ELF-1 (cell line): ENCODE results near the gene GSX2.

Source experiments
- DNase-seq: peaks from one replicate; pipeline ENCODE4 v3.0.0-alpha.2; 2016; ENCODE audit warnings: low read depth, low spot score

GSX2 gene

GRCh38 chr4:54077812-54078211 is 22.2 kb upstream of the GSX2 start:
- no peak for DNase-seq

GRCh38 chr4:54082168-54082567 is 17.8 kb upstream of the GSX2 start:
- no peak for DNase-seq

DNA sequence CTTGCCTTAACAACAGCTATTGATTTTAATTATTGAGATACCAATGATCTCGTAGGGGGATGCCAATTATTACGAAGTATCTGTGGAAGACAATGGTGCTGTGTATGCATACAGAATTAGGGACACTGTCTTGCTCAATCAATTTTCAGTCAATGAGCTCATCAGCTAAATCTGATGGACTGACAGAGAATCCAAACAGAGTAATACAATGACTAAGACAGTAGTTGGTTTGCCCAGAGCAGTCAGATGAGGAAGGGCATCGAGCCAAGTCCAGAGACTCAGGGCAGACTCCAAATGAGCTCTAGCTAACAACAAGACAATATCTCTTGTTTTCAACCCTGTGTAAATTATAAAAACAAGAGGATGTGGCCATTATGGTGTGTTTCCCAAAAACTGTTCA is 14.7 kb upstream of the GSX2 start:
- no peak for DNase-seq

GRCh38 chr4:54089875-54090274 is 10.1 kb upstream of the GSX2 start:
- no peak for DNase-seq

DNA sequence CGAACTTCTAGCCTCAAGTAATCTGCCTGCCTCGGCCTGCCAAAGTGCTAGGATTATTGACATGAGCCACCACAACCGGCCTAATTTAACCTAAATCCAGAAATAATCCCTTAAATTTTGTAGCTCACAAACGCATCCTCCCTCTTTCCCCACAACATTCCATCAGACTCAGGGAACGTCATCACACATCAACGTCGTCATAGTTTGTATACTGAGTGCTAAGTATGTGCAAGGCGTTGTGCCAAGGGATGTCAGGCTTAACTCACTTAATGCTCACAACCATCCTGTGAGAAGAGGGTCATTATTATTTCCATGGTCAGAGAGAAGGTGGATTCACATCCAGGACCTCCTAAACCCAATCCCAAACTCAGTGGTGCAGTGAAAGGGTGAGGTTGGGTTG is 9.6 kb upstream of the GSX2 start:
- DNase-seq = no peak

GRCh38 chr4:54090804-54091623 is 8.9 kb upstream of the GSX2 start:
- DNase-seq = no peak

DNA sequence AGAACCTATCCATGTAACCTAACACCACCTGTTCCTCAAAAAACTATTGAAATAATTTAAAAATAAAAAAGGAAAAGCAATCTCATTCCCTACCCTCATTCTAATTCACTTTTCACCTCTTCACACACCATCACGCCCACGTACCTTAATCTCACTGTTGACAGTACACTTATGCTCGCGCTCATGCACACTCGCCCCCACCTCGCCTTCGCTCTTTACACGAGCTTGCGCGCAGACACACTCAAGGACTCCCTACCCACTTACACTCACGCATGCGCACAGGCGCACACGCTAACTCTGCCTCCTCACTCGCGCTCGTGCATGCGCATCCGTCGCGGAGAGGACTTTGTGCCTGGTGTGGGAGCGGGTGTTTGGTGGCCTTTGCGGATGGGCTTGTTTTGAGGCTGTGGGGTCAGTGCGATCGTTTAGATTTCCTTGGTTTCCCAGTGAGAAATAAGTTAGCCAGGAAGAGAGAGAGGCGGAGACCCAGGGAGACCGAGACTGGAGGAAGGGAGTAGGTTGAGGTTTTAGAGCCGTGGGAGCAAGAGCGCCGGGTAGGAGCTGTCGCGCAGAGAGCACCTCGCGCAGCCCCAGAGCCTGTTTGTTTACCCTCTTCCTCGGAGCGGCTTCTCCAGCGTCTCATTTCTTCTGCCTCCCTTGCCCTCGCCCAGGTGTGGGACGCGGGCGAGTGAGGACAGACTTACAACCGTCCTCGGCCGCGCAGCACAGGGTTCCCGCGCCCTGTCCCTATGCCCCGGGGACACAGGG is 8.1 kb upstream of the GSX2 start:
- DNase-seq = peak; percentile 67

DNA sequence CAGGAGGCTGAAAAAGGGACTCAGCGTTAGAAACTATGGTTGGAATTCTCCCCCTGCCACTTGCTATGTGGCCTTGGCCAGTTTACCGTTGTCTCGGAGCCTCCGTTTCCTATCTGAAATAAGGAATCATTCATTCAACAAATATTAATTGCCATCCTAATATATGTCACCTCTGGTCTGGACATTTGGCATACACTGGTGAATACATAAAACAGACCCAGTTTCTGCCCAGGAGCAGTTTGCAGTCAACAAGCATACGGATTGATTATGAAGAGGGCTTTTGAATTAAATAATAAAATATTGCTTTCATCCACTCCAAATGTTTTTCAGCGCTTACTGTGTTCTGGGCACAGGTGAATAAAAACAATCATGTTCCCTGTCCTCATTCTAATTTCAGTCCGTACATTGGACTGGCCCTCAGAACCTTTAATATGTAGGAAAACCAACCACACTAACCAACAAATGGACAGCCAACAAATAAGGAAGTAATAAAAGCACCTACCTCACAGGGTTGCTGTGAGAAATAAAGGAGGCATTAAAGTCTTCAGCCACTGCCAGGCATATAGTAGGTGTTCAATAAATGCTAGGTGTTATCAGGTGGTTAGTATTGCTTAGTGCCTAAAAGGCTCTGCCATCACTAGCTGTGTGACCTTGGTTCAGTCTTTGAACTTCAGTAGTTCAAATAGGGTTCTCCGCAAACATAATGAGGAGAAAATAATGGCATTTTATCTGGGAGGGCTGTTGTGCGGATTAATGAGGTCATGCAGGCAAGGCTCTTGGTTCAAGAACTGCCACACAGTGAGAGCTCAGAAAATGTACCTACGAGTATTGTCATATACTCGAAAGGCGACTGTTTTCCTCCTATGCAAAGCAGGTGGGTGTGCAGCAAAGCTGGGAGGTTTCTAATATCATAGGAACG is 7.3 kb upstream of the GSX2 start:
- DNase-seq = no peak

DNA sequence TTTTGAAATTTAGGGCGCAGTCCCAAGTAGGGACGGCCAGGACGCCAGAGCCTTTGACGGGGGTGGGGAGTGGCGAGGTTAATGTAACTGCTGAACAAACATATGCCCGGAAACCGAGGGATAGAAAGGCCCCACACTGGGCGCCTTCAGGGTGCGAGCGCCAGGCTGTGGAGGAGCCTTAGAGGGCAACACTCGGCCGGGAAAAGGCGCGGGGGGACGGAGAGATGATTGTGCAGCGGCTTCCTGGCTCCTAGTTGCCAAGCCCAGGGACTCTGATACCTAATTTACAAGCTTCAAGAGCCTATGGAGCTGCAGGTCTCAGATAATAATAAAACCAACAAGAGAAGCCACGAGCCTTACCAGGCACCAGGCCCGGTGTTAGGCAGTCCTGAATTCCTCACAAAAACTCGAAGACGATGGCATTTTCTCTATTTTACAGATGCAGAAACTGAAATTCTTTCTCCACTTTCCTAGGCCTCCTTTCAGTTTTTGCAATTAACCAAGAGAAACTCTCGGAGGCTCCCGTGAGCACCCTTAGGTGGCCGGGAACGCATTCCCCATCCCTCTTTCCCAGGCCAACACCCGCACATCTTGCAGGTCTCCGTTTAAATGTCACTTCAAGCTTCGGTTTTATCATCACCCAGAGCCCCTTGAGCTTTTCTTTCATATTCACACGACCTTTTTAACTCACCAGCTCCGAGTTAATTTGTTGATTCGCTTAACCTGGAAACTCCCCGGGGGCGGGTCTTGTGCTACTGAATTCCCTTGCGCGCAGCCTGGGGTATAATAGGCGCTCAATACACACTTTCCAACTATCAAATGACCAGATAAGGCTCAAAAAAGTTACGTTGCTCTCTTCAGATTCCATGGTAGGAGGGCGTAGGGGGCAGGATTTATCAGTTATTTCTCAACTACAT is 6.4 kb upstream of the GSX2 start:
- peak; percentile 54 for DNase-seq

GRCh38 chr4:54094451-54094850 is 5.5 kb upstream of the GSX2 start:
- DNase-seq = no peak

GRCh38 chr4:54095110-54095825 is 4.7 kb upstream of the GSX2 start:
- no peak for DNase-seq

DNA sequence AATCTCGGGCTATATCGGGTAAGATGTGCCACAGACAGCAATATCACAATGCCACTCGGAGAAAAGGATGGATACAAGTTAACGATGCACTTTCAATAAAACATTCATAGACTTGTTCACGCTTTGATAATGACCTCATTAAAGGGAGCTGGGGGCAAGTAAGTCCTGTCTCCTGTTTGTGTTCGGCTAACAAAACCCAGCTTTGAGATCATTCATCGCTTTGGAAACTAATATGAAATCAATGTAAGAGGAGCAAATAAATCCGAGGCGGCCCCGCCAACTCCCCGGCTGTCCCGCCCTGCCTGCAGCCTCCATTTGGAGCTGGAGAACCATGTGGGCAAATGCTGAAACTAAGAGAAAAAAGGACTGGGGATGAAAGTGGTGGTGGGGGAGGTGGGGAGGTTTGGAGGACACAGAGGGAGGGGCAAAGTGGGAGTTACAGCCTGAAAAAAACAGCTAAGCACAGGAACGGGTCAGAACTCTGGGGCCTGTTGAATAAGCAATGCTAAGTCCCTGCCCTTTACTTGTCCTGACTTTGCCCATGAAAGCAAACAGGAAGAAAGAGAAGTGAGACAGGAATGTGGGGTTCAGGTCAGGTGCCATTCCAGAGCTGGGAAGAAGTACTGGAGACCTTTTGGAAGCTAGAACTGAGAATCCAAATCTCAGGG is 3.5 kb upstream of the GSX2 start:
- no peak for DNase-seq

DNA sequence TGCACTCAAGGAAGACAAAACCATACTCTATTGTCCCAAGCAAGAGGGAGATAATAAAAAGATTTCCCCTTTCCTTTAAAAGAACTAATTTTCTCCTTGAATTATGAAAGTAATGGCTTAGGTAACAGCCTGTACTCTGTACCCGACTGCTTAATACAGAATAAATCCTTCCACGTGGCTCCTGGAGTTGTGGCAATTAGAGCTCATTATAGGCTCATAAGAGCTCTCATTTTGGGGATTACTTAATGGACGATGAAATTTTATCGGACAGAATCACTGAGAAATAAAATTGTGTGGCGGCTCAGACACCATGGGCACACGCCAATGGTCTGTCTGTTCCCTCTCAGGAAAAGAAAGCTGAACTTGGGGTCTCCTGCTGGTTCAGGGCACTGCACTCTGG is 2.8 kb upstream of the GSX2 start:
- no peak for DNase-seq

DNA sequence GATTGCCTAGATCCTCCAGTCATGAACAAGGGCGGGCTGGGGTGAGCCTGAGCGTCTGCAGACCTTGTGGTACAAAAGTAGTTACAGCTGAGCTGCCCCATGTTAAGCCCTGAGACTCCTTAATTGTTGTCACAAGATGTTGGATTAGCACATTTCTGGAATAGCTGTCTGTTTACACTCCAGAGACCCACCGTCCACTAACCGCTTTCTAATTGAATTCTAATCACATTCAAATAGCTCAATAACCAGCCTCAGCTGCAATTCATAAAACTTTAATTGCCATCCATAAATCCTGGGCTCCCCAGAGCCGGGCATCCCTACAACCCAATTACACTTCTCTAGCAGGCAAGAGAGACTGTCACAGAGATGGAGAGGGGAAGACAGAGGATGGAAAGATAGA is 1.6 kb upstream of the GSX2 start:
- no peak for DNase-seq

DNA sequence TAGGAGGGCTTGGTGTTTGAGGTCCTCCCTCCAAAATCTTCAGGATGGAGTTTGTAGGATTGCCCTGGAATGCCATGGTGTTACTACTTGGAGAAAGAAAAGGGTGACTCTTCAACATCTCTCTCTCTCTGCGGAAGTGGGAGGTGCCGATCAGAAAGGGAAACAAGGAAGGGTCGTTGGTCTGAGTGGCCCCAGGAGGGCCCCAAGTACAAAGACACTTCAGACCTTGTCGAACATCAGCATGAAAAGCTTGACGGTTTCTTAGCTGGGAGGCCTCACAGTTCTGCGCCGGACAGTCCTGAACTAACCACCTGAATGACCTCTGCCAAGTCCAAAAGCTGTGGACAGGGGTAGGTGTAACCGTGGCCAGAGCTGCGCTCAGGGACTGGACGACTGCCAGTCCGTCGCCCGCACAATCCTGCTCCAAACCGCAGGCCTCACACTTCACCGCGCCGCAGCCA is 646 bp upstream of the GSX2 start:
- no peak for DNase-seq

GRCh38 chr4:54100595-54101189 is 729 bp downstream of the GSX2 start:
- DNase-seq = no peak

GRCh38 chr4:54101190-54102041 is 1.5 kb downstream of the GSX2 start:
- no peak for DNase-seq

- DNase-seq = no peak
Measured at GRCh38 chr4:54102531-54103106, 2.7 kb downstream of the GSX2 start.
